ENCODE measurements around the gene AGPAT3. TPM values are rescaled to one million over a fixed set of nuclear protein-coding genes. Genes with fewer than 3 reads are reported as not detected.

The AGPAT3 gene
- total RNA-seq, 1 donor from 2014 or later = 63.2 TPM

DNA sequence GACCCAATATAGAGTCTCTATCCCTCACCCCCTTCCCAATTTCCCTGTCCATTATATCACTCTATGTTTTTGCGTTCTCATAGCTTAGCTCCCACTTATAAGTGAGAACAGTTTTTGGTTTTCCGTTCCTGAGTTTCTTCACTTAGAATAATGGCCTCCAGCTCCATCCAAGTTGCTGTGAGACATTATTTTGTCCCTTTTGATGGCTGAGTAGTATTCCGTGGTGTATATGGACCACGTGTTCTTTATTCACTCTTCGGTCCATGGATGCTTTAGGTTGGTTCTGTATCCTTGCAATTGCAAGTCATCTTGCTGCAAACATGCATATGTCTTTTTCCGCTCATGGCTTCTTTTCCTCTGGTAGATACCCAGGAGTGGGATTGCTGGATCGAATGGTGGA is 54.3 kb downstream of the AGPAT3 start:
- no peaks in the 10 kb centered on the region for H3K9me3 Mint-ChIP-seq (ENCODE audit: unreplicated experiment)
- H3K36me3 Mint-ChIP-seq (ENCODE audit: unreplicated experiment) = no peaks in the 10 kb centered on the region
- no peak for DNase-seq (ENCODE audit: extremely low spot score, unreplicated experiment)
- TF ChIP-seq, protein P1, sequence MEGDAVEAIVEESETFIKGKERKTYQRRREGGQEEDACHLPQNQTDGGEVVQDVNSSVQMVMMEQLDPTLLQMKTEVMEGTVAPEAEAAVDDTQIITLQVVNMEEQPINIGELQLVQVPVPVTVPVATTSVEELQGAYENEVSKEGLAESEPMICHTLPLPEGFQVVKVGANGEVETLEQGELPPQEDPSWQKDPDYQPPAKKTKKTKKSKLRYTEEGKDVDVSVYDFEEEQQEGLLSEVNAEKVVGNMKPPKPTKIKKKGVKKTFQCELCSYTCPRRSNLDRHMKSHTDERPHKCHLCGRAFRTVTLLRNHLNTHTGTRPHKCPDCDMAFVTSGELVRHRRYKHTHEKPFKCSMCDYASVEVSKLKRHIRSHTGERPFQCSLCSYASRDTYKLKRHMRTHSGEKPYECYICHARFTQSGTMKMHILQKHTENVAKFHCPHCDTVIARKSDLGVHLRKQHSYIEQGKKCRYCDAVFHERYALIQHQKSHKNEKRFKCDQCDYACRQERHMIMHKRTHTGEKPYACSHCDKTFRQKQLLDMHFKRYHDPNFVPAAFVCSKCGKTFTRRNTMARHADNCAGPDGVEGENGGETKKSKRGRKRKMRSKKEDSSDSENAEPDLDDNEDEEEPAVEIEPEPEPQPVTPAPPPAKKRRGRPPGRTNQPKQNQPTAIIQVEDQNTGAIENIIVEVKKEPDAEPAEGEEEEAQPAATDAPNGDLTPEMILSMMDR (IDR thresholded peaks at IDR 0.05) = no peak
- no peak overlapping the region for H3K4me3 Mint-ChIP-seq (ENCODE audit: unreplicated experiment)
- no peak overlapping the region for H3K27ac Mint-ChIP-seq (ENCODE audit: unreplicated experiment)
- no peaks in the 10 kb centered on the region for H3K27me3 Mint-ChIP-seq (ENCODE audit: unreplicated experiment)
- H3K4me1 Mint-ChIP-seq (ENCODE audit: unreplicated experiment) = peaks cover 51% of the 10 kb centered on the region

DNA sequence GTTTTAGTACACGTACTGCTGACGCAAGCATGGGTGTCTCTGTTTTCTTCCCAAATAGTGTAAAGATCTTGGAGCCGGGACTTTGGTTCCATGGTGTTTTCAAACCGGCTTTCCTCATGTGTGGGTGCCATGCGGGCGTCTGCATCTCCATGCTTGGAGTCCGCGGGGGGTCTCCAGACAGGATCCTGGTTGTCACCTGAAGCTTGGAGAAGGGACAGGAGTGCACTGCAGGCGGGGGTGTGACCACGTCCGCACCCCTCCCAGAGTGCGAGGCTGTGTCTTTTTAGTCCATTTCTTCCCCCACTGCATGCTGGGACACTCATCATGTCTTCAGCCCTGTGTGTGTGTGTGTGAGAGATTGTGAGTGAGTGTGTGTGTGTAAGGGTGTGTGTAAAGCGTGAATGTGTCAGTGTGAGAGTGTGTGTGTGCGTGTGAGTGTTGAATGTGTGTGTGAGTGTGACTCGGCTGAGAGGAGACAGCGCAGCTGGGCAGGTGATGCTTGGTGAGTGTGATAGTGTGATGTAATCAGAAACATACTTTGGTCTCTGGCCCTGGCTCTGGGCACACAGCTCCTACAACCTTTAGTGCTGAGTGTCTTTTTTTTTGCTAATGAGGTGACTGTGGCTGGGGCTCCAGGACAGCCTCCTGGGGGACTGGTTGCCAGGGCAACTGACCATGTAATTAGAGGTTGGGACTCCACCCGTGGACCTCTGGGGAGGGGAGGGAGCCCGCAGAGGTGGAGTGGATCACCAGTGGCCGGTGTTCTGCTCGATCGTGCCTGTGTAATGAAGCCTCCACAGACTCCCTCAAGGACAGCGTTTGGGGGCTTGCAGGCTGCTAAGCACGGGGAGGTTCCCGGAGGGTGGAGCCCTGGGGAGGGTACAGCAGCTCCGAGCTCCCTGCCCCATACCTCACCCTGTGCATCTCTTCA is 55.1 kb downstream of the AGPAT3 start:
- Mint-ChIP-seq H3K27ac (ENCODE audit: unreplicated experiment) (no peak overlapping the region), H3K36me3 (ENCODE audit: unreplicated experiment) (peaks cover 4% of the 10 kb centered on the region)
- DNase-seq (ENCODE audit: extremely low spot score, unreplicated experiment) = no peak

DNA sequence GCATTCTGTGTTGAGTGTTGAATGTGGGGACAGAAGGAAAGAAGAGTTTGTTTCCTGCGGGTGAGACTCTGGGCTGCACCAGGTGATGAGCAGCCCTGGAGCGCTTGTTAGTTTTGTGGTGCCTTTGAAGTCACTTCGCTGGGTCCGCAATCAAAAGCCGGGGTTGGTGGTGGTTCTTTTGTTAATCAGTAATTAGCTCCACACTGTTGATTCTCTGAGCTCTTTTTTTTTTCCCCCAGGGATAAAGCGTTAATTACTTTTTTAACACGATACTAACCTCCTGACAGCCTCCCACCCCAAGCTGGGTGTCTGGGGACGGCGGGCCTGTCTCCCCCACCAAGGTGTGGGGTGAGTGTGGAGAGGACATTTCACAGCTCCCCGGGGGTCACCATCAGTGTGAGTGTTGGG is 56.6 kb downstream of the AGPAT3 start:
- H3K27me3 Mint-ChIP-seq (ENCODE audit: unreplicated experiment) = no peaks in the 10 kb centered on the region
- no peak overlapping the region for H3K4me3 Mint-ChIP-seq (ENCODE audit: unreplicated experiment)
- TF ChIP-seq, protein P1 (IDR thresholded peaks at IDR 0.05) = no peak
- H3K9me3 Mint-ChIP-seq (ENCODE audit: unreplicated experiment) = no peaks in the 10 kb centered on the region
- DNase-seq (ENCODE audit: extremely low spot score, unreplicated experiment) = no peak
- peaks cover 4% of the 10 kb centered on the region for H3K36me3 Mint-ChIP-seq (ENCODE audit: unreplicated experiment)
- no peak overlapping the region for H3K27ac Mint-ChIP-seq (ENCODE audit: unreplicated experiment)
- peaks cover 51% of the 10 kb centered on the region for H3K4me1 Mint-ChIP-seq (ENCODE audit: unreplicated experiment)

More for the DNA sequence above, 55.1 kb downstream of the AGPAT3 start:
- no peaks in the 10 kb centered on the region for H3K9me3 Mint-ChIP-seq (ENCODE audit: unreplicated experiment)
- H3K4me1 Mint-ChIP-seq (ENCODE audit: unreplicated experiment) = peaks cover 51% of the 10 kb centered on the region
- TF ChIP-seq, protein P1 (IDR thresholded peaks at IDR 0.05) = no peak
- no peaks in the 10 kb centered on the region for H3K27me3 Mint-ChIP-seq (ENCODE audit: unreplicated experiment)
- no peak overlapping the region for H3K4me3 Mint-ChIP-seq (ENCODE audit: unreplicated experiment)

DNA sequence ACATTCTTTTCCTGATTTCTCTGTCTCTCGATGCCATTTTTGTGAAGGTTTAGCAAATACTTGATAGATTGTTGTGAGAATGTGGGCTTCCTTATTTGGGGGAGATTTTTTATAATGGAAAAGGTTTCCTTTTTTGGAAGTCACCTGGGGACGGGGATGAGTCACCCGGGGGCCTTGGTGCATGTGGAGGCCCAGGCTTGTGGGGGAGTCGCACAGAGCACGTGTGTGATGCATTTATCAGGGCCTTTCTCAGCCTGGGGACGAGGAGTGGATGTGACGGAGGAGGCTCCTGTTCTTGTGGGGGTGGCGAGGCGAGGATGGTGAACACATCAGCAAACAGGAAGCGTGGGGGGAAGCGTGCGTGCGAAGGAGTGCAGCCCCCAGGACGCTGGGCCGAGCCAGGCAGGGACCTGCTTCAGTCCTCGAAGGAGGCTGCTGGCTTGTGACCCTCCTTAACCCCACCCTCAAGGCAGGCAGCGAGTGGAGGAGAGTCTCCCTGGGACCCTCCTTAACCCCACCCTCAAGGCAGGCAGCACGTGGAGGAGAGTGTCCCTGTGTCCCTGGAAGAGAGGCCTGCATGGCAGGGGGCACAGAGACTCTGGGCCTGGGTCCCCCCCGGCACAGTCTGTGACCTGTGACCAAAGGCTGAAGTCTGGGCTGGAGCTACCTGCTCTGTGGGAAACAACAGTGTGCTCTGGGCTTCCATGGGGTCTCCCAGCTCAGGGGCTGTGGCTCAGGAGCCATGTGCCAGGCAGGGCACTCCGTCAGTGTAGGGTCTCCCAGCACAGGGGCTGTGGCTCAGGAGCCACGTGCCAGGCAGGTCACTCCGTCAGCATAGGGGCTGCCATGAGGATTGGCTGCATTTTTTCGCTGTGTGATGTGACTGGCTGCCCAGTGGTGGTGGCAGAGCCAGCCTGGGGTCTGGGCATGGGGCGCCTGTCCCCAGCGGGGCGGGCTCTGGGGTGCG is 57.2 kb downstream of the AGPAT3 start:
- TF ChIP-seq, protein P1 (IDR thresholded peaks at IDR 0.05) = no peak
- no peak for DNase-seq (ENCODE audit: extremely low spot score, unreplicated experiment)
- Mint-ChIP-seq H3K9me3 (ENCODE audit: unreplicated experiment) (no peaks in the 10 kb centered on the region), H3K4me1 (ENCODE audit: unreplicated experiment) (peaks cover 50% of the 10 kb centered on the region), H3K27me3 (ENCODE audit: unreplicated experiment) (no peaks in the 10 kb centered on the region), H3K36me3 (ENCODE audit: unreplicated experiment) (peaks cover 4% of the 10 kb centered on the region), H3K4me3 (ENCODE audit: unreplicated experiment) (no peak overlapping the region), H3K27ac (ENCODE audit: unreplicated experiment) (no peak overlapping the region)

All from osteocyte (in vitro differentiated cells).